HG03175 (cell line): Measurements from ENCODE around the gene ADAMTS1.

Source experiments
- ATAC-seq: cut with Tn5 transposase; IDR thresholded peaks from one replicate; pipeline ENCODE4 v1.9.1; 2021; ENCODE audit warnings: mild to moderate bottlenecking, moderate library complexity; ENCODE audit not compliant: unreplicated experiment

The ADAMTS1 gene

DNA sequence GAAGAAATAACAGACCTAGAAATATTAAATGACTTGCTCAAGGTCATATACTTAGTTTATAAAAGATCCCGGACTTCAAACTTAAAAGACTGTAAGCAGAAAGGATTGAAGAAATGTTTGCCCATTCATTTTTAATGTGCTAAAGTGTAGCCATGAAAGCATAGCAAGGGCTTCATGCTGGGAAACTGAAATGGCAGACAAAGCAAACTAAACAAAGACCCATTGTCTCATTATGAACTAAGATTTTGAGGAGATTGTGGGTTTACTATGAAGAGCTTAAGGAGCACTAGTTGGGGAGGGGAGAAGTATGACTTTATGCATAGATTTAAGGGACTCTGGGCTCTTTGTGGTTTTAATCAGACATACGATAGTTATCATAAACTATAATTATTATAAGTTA is 26.3 kb downstream of the ADAMTS1 start:
- ATAC-seq, result no peak

DNA sequence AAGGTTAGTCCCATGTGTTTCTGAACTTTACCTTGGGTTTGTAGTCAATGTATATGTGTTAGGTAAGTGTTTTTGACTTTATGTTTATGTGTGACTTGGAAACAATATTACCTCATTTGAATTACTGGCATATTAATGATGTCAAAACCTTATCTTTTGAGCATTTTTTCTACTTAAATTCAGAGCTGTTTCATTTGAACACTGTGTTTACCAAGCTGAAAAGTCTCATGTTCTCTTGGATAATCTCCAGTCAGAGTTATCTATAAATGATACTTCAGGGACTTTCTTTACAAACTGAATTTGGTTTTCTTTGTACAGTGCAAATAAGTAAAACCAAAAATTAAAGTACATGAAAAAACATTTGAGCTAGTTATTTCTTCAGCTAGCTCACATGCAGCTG is 30.0 kb downstream of the ADAMTS1 start:
- ATAC-seq, result no peak

DNA sequence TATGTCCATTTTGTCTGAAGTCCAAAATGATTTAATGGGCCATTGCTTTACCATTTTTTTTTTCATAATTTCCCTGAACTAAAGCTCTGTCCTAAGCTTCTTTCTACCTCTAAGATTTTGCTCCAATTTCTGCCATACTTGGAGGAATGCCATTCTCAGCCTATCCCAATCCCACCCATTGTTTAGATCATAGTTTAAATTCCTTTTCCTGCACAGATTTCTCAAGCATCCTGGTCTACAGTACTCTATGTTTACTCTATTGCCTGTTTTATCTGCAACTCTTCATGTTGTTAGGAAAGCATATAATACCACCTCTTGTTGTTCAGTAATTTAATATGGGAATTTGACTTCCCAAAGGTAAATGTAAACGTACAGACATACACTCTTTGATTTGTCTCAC is 30.8 kb downstream of the ADAMTS1 start:
- no peak for ATAC-seq

DNA sequence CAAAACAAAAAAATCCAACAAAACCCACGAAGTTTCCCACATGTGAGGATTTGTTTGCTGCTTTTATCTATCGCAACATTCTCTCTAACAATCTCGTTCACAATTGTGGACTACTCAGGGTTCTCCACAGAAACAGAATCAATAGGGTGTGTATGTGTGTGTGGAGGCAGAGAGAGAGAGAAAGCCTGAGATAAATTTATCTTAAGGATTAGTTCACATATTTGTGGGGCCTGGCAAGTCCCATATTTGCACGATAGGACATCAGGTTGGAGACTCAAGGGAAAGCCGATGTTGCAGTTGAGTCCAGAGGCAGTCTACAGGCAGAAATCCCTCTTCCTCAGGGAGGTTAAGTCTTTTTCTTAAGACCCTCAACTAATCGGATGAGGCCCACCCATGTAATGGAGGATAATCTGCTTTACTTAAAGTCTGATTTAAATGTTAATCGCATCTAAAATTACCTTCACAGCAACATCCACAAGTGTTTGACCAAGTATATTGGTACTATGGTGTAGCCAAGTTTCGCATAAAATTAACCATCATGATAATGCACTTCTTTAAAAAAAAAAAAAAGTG is 31.7 kb downstream of the ADAMTS1 start:
- no peak for ATAC-seq

DNA sequence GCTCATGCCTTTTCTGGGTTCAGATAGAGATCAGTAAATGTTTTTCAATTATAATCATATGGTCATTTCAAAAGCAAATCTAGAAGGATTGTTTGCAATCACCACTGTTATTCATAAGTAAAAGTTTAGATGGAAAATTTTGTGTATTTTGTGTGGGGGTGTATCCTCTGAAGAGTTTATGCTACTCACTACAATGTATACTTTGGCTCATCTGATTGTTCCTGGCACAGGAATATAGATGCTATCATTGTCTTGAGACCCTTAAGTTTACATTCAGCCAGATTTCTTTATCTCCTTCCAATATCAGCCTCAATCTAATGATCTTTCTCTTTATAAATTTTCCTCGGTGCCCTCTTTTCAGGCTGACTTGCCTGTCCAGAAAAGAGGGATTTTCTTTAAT is 33.0 kb downstream of the ADAMTS1 start:
- ATAC-seq, result no peak

DNA sequence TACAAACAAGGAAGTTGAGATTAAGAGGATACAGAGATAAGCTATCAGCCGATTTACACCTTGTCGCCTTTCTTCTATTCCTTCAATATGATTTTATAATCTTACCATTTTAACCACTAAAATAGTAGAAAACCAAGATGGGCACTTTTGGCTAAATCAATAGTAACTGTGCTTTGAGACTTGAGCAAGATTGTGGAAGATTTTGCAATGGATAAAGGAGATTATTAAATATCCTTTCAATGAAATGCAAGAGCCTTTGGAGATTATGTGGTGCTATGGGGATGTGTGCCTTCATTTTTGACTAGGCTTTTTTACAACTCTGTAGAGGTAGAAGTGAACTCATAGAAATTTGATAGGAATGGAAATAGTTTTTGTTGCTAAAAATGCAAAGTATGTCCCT is 33.7 kb downstream of the ADAMTS1 start:
- no peak for ATAC-seq

DNA sequence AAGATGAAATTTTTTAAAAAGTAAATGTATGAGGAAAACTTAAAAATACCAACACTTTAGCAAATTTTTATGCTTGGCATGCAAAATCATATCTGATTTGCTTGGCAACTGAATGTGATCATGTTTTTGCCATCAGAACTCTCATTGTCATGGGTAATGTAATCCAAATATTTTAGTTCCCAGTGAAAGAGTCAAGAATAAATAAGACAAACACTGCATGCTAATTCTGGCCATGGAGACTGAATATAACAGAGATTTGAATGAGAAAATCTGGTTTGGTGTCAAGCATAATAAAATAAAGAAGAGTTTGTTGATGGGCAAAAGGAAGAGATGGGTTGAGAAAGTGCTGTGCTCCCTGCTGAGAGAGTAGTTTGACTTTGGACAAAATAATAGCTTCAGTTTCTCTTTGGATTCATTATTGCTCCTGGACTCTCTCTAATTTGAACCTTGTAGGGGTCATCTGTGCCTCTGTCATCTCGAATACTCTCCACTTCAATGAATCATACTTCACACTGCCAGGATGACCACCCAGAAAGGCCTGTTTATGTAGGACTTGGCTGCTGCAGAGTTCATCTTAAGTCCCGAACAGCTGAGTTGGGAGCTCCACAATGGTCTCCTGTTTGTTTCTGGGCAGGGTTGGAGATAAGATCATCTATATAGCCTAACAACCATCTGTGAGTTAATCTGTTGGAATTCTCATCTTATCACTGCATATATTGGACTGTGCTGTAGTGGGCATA is 34.4 kb downstream of the ADAMTS1 start:
- no peak for ATAC-seq

DNA sequence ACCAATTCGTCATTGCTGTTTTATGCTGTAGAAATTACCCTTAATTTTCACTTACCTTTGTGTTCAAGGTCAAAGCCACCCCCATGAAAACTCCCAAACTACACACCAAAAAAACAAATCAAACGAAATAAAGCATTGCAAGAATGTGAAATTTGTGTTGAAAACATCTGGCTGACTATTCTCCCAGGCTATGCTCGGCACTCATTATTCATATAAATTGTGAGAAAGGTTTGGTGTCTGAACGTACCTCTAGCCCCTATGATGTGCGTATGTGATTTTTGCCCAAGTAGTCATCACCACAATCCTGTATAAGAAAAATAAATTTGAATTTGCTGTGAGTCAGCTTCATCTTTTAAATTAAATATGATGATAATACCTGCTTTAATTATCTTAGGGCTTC is 34.9 kb downstream of the ADAMTS1 start:
- no peak for ATAC-seq

DNA sequence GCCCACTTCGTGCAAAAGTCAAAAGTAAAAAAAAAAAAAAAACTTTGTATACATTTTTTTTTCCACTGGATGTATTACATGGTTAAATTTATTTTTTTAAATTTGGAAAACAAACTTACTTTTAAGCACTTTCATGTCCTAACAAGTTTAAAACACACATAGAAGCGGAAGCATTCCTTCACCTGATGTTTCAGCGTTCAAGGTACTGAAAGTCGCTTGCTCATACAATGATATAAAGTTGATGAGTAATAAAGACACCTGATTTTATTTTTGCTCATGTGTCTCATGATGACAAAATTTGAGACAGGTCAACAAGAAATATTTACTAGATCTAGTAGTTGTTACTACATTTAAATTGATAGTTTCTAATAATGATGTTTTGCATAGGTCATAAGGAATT is 35.5 kb downstream of the ADAMTS1 start:
- ATAC-seq, result no peak

DNA sequence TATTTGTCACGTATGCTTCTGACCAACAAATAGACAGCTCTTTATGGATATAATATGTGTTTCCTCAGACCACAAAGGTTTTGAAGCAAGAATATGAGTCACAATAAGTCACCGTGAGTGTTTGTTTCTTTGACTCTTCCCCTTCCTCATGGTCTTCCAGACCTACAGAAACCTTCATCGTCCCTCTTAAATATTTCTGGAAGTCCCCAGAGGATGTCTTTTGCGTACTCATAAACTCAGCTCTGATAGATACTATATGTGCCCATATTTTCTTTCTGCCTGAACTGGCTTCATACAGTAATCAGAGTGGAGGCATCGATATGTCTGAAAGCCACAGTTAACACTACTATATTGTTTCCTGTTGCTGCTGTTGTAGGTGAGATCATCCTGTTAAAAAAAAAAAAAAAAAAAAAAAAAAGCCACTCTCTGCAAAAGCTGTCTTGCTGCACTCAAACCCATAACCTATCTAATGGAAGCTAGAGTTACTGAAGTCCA is 38.4 kb downstream of the ADAMTS1 start:
- no peak for ATAC-seq

DNA sequence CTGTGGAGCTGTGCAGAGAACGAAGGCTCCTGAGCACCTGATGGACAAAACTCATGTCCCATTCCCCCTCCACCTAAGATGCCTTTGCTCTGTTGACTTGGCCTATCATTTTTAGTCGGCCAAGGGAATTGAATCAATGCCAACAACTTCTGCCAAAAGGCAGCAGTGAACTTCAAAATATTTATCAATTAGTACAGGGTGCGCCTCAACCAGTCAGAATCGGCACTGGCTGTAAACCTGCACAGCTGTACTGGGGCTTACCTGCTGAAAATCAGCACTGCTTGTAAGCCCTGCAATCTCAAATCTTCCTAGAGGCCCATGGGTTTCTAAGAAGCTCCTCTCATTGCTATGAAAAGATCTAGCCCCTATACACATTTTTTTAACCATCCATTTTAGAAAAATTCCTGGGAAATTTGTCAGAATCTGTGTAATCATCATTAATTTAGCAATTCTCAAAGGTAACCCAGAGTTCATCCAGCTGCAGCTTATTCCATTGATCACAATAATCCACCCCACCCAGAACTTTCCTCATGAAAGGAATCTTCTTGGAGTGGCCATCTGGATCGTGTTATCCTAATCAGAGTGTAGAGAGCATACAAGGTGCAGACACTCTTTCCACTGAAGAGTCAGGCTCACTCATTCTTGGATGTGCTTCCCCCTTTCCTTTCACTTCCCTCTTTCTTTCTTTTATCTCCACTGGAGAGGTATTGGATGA is 40.2 kb downstream of the ADAMTS1 start:
- no peak for ATAC-seq

DNA sequence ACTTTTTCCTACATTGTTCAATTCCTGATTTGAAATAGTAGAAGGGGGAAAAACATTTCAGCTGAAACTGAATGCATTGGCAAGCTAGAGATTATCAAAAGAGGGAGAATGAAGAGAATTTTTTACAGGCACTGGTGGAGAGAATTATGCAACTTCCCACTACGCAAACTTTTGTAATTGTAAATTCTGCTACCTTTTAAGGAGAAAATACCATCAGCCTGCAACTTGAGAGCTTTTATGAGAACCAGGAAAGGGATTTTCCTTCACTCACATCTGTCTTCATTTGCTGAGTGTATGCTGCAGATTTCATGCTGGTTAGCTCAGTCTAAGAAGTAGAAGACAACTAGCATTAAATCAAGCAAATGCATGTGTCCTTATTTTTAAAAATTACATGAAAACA is 43.7 kb downstream of the ADAMTS1 start:
- no peak for ATAC-seq

DNA sequence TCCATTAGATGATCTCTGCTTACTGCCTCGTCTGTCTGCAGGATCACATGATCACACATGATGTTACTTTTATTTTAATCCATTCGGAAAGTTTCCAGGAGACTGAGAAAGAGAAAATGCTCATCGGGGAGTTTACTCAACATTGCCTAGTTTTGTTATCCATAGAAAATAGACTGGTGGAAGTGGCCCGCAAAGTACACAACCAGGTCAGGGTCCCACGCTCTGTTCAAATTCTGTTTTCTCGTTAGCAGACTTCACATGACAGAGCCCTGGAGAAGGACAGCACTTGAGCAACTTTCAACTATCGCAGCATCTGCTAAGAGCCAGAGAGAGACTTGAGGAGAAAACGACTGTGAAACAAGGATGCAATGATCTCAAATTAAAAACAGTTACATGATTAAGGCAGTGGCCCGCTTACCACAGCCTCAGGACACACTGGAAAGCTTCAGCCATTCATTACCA is 44.2 kb downstream of the ADAMTS1 start:
- ATAC-seq, result no peak

DNA sequence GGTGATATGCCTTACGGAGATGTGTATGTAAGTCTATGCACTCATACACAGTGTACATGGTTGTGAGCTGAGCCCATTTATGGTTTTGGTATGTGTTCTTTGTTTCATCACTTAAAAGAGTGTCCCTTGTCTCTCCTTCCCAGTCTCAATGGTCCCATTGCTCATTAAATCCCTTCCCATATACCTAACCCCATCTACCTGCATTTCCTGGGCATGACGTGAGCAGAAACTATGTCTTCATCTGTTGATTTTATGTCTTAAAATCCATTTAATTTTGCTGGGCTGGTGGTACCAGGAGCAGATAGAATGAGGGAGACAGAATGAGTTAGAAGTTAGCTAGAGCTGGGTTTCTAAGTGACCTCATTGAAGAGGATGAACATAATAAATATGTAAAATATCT is 44.8 kb downstream of the ADAMTS1 start:
- no peak for ATAC-seq

DNA sequence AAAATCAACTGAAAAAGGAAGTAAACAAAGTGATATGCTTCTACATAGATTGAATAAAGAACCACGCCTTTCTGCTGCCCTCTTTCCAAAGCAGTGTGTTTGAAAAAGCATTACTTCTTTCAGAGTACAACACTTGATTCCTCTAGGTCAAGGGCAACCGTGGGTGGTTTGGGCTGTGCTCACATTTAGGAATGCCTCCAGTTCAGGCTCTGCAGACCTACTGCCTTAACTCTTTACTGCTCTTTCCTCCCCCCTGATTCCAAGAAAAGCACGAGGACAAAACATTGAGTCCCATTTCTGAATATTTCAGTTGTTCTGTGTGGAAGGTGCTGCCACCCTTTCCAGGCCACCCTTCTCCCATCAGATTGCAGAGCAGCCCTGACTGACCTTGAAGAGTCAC is 45.2 kb downstream of the ADAMTS1 start:
- no peak for ATAC-seq

DNA sequence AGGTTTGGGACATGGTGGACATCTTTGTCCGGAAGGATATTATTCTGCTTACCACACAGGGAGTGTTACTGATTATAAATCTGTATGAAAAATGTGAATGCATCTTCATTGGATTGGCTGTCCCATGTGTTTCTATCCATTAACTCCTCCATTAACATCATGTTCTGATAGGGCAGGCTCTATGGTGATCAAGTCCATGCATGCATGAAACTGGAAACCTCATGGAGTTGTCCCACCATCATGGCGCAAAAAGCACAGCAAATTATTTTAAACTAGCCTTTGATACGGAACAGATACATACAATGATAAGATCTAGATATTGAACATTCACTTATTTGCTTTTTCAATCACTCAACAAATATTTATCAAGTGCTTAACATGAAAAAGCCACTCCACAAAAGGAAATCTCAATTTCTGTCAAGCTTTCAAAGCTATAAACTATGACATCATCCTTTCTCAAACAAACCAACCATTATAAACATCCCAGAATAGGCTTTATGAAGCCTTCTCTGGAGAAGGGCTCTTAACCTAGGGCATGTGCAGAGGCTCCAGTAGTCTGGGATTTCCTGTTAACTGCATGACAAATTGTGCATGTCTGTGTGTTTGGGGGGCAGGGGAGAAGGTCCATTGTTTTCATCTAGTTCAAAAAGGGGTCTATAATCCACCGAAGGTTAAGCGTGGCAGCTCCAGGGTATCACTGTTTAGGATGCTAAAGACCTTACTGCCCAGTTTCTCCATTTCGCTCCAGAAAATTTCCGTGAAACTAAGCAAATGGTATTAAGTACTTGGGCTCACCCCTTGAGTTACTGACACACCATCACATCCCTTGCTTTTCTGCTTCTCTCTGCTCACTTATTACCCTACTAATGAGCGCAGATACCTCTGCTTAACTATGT is 46.1 kb downstream of the ADAMTS1 start:
- no peak for ATAC-seq

DNA sequence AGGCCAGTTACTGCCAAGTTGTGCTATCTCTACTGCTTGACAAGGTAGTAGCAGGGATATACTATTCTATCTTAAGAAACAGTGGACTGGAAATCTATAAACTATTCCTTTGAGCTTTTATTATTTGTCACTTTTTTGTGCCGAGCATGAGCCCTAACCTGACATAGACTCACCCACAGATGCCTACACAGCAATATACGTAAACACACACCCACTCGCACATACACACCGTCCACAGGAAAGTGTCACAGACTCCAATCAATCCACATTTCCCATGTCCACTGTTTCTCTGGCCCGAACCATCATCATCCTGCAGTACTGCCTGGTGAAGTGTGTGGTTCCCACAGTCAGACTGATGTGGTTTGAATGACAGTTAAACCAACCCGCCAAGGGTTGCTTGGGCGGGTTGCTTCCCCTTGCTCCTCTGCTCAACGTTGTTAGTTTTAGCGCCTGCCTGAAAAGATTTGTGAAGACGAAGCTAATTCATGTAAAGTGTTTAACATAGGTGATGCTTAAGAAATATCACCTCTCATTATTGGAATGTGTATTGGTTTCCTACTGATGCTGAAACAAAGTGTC is 47.2 kb downstream of the ADAMTS1 start:
- no peak for ATAC-seq

DNA sequence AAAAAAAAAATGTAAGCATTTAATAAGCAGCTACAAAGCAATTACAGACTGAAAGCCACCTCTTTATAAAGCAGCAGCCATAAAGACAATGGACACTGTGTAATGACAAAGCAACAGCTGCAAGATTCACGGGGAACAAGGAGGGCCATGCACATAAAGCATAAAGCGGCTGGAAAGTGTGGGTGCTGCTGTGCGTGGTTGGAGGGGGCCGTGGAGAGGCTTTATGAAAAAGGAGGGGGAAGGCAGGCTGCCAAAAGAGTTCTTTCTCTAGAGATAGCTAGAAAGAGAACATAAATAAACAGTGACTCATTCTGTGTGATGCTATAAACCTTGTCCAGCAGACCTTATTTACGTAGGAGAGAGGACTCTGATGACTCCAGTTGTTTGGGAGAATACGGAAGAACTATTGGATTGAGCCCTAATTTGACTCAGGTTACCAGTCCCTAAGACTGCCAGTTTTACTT is 49.3 kb downstream of the ADAMTS1 start:
- ATAC-seq, result no peak

DNA sequence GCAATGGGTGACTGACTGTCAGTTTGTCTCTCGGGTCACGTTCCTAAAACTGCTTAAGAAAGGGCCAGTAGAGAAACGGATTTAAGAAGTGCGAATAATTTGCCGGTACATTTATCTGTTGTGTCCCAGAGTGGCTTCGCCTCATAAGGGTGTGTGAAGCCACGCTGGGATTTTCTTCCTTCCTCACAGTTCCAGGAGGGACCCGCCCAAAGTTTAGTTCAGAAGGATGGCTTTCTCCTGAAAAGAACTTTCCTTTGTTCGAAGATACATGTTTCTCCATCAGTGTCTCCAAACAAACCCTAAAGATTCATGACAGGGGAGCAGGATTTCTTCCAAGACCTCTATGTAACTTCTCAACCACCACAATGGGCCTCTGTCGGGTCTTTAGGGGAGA is 49.8 kb downstream of the ADAMTS1 start:
- ATAC-seq, result no peak

DNA sequence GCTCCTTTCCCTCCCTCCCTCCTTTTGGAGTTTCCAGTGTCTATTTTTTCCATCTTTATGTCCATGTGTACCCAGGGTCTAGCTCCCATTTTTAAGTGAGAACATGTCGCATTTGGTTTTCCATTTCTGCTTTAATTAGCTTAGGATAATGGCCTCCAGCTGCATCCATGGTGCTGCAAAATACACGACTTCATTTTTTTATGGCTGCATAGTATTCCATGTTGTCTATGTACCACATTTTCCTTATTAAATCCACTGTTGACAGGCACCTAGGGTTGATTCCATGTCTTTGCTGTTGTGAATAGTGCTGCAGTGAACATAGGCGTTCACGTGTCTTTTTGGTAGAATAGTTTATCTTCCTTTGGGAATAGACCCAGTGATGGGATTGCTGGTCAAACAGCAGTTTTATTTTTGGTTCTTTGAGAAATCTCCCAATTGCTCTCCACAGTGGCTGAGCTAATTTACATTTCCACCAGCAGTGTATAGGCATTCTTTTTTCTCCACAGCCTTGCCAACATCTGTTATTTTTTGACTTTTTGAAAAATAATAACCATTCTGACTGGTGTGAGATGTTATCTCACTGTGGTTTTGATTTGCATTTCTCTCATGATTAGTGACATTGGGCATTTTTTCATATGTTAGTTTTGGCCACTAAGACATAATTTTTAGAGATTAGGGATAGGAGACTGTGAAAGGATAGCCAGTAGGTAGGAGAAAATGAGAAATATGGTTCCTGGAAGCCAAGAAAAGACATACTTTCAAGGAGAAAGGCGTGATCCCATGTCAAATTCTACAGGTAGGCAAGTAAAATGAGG is 50.4 kb downstream of the ADAMTS1 start:
- ATAC-seq, result no peak
